Sigmoid colon (tissue), 4 donors: ENCODE measurements around the gene UNC5A.

Experiments
- CTCF ChIP-seq, 4 experiments: fragments of 450-650 bp in 3 of 4; fragments of 200-600 bp in 1 of 4; IDR thresholded peaks; one replicate each; pipeline ENCODE4 v1.5.1; 2016 to 2019; ENCODE audit warnings: antibody characterized with exemption in 4 of 4, mild to moderate bottlenecking in 3 of 4, moderate library complexity in 2 of 4
- EP300 ChIP-seq, 4 donors: sonication (generic); formaldehyde crosslinking; IDR thresholded peaks; one replicate each; pipeline ENCODE4 v1.6.1; 2017; ENCODE audit warnings: antibody characterized with exemption in 4 of 4
- POLR2A ChIP-seq, 2 donors: fragments of 450-650 bp; IDR thresholded peaks; one replicate each; pipeline ENCODE4 v1.6.1; 2016; ENCODE audit warnings: antibody characterized with exemption in 2 of 2, mild to moderate bottlenecking in 2 of 2, moderate library complexity in 2 of 2
- POLR2AphosphoS5 ChIP-seq, 4 donors: sonication (generic); formaldehyde crosslinking; IDR thresholded peaks; one replicate each; pipeline ENCODE4 v1.6.1; 2017; ENCODE audit warnings: antibody characterized with exemption in 4 of 4

GRCh38 chr5:176869501-176870109 lies 59.2 kb downstream of the UNC5A start:
- TF ChIP-seq POLR2A (IDR thresholded peaks at IDR 0.05), result no peak
- TF ChIP-seq CTCF (IDR thresholded peaks at IDR 0.05), result no peak
- TF ChIP-seq POLR2AphosphoS5 (IDR thresholded peaks at IDR 0.05), result no peak
- no peak for TF ChIP-seq EP300 (IDR thresholded peaks at IDR 0.05)
